Inflammatory macrophage (primary cell): ENCODE measurements around the gene CD19.
"Not testable (repeated sequence)": the region's sequence is repeated elsewhere in the genome, so short reads cannot be mapped to it uniquely, and the experiment has no call there.

Experiments
- DNase-seq, 2 donors: peaks; one replicate each; pipeline ENCODE4 v3.0.0-alpha.2; 2020 to 2022

The CD19 gene

GRCh38 chr16:28937222-28937876, 5.6 kb downstream of the CD19 start:
- no peak for DNase-seq

- no peak for DNase-seq
Measured at GRCh38 chr16:28938721-28939120, 7.0 kb downstream of the CD19 start.

DNA sequence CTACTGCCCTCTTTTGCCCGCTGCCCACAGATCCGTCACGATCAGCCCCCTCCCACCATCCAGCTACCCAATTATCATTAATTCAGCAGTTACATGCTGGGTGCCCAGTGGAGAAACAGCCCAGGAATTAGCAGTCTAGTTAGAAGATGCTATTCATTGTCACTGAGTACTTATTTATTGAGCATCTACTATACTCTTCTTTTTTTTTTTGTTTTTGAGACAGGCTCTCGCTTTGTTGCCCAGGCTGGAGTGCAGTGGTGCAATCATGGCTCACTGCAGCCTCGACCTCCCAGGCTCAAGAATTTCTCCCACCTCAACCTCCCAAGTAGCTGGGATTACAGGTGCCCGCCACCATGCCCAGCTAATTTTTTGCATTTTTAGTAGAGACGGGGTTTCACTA, 8.1 kb downstream of the CD19 start:
- not testable (repeated sequence) for DNase-seq

GRCh38 chr16:28943281-28943680, 11.5 kb downstream of the CD19 start:
- no peak for DNase-seq

DNA sequence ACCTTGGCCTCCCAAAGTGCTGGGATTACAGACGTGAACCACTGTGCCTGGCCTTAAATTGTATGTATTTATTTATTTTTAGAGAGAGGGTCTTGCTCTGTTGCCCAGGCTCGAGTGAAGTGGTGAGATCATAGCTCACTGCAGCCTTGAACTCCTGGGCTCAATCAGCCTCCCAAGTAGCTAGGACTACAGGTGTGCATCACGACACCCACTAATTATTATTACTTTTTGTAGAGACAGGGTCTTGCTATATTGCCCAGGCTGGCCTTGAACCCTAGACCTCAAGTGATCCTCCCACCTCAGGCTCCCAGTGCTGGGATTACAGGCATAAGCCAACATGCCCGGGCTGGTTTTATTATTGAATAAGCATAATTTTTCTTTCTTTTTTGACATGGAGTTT, 14.9 kb downstream of the CD19 start:
- DNase-seq, result no peak

DNA sequence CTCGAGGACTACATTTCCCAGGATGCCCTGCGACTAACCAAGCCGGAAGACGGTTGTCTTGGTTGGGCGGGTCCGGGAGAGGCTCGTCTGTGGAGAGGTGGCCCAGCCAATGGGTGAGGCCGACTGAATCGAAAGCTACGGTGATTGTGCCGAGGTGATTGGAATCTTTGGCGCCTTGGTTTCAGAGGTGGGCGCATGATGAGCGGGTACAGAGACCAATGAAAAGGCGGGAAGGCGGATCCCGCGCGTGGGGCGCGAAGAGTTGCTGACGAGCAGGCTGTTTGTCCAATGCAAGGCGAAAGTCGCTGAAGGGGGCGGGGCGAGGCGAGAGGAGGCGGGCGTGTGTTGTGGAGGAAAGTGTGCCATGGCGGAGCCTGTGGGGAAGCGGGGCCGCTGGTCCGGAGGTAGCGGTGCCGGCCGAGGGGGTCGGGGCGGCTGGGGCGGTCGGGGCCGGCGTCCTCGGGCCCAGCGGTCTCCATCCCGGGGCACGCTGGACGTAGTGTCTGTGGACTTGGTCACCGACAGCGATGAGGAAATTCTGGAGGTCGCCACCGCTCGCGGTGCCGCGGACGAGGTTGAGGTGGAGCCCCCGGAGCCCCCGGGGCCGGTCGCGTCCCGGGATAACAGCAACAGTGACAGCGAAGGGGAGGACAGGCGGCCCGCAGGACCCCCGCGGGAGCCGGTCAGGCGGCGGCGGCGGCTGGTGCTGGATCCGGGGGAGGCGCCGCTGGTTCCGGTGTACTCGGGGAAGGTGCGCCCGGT, 19.1 kb downstream of the CD19 start, which contains the start of gene NFATC2IP:
Gene NFATC2IP, plus strand, starts transcription at position 290 of the 762 bp plus-strand sequence. Its CDS starts 75 bp downstream, at position 365.
- DNase-seq, result peak; percentile 100

DNA sequence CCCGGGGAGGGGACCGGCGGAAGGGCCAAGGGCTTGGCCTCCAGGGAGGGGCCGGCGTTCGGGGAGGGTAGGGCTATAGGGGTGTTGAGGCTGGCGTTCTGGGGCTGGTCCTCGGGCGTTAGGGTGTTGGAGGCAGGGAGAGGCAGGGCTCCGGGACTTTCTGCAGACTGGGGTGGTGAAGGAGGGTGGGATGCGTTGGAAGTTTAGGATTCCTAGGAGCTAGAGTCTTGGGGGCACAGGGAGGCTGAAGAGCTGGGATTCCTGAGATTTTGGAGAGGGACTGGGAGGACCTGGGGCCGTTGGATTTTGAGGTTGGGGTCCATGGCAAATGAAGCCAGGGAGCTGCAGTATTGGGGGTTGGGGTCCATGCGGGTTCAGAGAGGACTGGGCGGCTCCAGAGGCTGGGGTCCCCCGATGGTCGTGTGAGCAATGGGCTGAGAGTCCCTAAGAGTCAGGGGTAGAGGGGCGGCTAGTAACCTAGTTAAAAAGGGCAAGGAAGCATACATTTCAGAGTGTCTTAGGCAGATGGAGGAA, 19.7 kb downstream of the CD19 start:
- DNase-seq, result peak in 1 of 2 donors; percentile 4

DNA sequence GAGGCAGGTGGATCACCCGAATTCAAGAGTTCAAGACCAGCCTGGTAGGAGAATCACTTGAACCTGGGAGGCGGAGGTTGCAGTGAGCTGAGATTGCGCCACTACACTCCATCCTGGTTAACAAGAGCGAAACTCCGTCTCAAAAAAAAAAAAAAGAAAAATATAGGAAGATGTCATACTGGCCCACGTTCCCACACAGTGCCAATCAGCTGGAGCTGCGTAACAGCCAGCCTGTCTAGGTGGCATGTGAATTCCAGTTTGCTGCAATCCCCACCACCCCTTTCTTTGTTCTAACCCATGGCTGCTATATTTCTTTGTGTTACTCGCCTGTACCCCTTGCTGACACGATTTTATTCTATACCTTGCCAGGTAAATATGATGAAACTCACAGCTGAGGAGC, 26.4 kb downstream of the CD19 start:
- peak; percentile 29 to 56 for DNase-seq

DNA sequence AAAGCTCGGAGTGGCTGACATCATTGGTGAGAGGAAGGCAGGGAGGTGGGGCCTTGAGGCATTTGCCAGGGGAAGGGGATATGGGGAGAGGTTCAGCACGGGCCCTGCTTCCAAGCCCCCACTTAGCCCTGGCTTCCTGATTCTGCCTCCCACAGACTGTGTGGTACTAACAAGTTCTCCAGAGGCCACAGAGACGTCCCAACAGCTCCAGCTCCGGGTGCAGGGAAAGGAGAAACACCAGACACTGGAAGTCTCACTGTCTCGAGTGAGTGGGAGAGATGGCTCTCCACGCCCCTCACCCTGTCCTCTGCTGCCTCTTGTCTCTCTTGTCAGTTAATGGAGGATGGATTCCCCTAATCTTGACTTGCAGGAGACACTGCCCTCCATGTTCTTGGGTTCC, 27.1 kb downstream of the CD19 start:
- peak; percentile 21 to 65 for DNase-seq

- no peak for DNase-seq
Measured at GRCh38 chr16:28964072-28964471, 32.3 kb downstream of the CD19 start.

- no peak for DNase-seq
Measured at GRCh38 chr16:28964496-28964895, 32.7 kb downstream of the CD19 start.

GRCh38 chr16:28967156-28967555, 35.4 kb downstream of the CD19 start:
- no peak for DNase-seq

GRCh38 chr16:28969696-28970095, 37.9 kb downstream of the CD19 start:
- not testable (repeated sequence) for DNase-seq

DNA sequence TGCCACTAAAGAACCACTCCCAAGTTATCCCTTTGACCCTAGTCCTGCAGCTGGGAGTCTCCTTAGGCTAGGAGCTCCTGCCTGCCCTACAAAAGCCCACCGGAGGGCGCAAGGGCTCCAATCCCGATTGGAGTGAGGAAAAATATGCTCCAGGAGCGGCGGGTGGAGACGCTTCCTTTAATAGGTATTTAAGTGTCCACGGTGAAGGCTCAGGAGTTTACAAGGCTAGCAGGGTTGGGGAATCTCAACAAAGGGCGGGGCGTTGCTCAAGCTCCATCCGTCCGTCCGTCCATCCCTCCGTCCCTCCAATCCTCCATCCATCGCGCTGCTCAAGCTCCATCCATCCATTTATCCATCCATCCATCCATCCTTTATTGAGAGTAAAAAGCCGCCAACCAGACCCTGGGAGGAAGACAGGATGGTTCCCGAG, 42.3 kb downstream of the CD19 start:
- DNase-seq, result peak; percentile 37 to 48

GRCh38 chr16:28974437-28975157, 42.8 kb downstream of the CD19 start, which contains the start of gene SPNS1:
Gene SPNS1, plus strand, starts transcription at chr16:28974778. Its CDS starts 374 bp downstream, at chr16:28975152.
- DNase-seq, result peak; percentile 97 to 98

DNA sequence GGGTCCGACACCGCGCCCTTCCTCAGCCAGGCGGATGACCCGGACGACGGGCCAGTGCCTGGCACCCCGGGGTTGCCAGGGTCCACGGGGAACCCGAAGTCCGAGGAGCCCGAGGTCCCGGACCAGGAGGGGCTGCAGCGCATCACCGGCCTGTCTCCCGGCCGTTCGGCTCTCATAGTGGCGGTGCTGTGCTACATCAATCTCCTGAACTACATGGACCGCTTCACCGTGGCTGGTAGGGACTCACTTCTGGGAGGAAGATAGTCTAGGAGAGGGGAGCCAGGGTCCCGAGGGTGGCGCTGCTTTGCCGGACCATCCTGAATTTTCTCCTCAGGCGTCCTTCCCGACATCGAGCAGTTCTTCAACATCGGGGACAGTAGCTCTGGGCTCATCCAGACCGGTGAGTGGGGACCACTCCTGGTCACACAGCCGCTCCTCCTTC, 43.4 kb downstream of the CD19 start:
- peak in 1 of 2 donors; percentile 15 for DNase-seq

- peak; percentile 39 to 64 for DNase-seq
Measured at GRCh38 chr16:28977703-28978662, 46.2 kb downstream of the CD19 start.

- not testable (repeated sequence) for DNase-seq
Measured at GRCh38 chr16:28980330-28980729, 48.6 kb downstream of the CD19 start.

- DNase-seq, result no peak
Measured at GRCh38 chr16:28980929-28981328, 49.2 kb downstream of the CD19 start.

- DNase-seq, result peak; percentile 67 to 75
Measured at GRCh38 chr16:28981517-28981916, 49.7 kb downstream of the CD19 start.

GRCh38 chr16:28982418-28982817, 50.6 kb downstream of the CD19 start:
- no peak for DNase-seq

GRCh38 chr16:28982949-28983348, 51.2 kb downstream of the CD19 start:
- no peak for DNase-seq
